Fibroblast of gingiva (primary cell): ENCODE measurements around the gene CNIH2.
"Not testable (repeated sequence)": the region's sequence is repeated elsewhere in the genome, so short reads cannot be mapped to it uniquely, and the experiment has no call there.

Experiments
- DNase-seq: peaks from one replicate; pipeline ENCODE4 v3.0.0-alpha.2; 2011; ENCODE audit warnings: low read depth

Gene CNIH2

DNA sequence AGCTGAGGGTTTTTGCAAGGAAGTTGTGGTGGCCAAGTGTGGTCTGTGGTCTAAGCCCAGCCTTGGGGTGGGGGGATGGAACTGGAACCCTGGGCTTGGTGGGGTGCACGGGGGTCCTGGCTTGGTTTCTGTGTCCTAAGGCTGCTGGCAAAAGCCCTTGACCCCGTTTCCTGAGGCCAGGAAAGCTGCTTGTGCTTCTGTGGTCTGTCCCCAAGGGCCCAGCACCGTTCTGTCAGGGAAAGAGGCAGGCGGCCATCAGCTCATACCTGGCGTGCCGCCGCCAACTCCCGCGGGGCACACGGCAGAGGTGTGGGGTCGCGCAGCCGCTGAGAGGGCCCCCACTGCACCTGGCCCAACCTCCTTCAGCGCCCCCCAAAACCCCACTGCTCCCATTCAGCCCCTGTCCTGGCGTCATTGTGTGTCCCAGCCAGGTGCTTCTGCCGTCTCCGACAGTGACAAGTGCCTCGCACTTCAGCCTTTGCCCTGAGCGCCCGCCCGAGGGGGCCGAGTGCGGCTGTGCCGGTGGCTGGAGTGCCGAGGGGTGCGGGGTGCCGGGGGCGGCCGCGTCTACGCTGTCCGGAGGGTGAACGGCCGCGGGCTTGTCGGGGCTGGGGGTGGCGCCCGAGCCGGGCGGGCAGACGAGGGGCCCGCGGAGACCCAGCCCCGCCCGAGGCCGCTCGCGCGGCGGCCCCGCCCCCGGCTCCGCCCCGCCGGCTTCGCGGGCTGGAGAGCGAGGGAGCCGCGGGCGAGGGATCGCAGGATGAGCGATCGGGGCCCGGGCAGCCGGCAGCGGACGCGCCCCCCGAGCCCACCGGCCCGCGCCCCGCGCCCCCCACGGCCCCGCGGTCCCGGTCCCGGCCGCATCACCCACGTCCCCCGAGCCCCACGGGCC is at the start of gene CNIH2:
Gene CNIH2, plus strand, starts transcription at position 705 of the 892 bp plus-strand sequence. CDS start 282 bp downstream, outside the sequence.
- no peak for DNase-seq

- DNase-seq = no peak
Observed at GRCh38 chr11:66228521-66228920, 49.5 kb upstream of the CNIH2 start.

- no peak for DNase-seq
Observed at GRCh38 chr11:66230156-66230555, 47.8 kb upstream of the CNIH2 start.

DNA sequence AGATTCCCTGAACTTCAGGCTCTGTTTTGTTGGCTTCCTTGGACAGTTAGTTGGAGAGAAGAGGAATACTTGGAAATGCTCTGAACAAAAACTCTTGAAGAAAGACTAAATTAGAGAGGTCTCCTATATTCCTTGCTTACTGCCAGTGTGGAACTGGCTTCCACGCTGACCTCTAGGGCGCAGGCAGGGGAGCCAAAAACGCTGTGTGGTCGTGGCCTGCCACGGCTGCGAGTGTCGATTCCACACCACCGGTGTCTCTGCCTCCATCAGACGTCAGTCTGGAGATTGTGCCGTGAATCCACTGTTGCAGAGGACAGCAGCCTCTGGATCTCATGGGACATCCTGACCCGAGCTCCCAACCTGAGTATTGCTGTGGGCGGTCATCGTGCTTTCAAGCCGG is 47.0 kb upstream of the CNIH2 start:
- no peak for DNase-seq

- no peak for DNase-seq
Observed at GRCh38 chr11:66231561-66231960, 46.4 kb upstream of the CNIH2 start.

- no peak for DNase-seq
Observed at GRCh38 chr11:66232769-66233168, 45.2 kb upstream of the CNIH2 start.

- DNase-seq = no peak
Observed at GRCh38 chr11:66233301-66233700, 44.7 kb upstream of the CNIH2 start.

DNA sequence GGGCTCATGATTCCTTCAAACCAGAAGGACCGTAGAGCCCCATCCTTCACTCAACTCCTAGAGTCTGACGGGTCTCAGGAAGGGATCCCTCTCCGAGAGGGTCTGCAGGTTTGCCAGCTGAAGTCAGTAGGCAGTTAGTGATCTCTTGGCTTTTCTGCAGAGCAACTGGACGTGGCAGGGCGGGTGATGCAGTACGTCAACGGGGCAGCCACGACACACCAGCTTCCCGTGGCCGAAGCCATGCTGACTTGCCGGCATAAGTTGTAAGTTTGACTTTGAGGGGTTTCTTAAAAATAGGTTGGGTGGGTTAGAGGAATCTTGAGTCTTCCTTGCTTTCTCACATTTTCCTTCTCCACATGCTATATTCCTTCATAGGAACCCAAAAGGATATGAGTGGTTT is 42.8 kb upstream of the CNIH2 start:
- no peak for DNase-seq

GRCh38 chr11:66237867-66238266 is 40.1 kb upstream of the CNIH2 start:
- DNase-seq = no peak

DNA sequence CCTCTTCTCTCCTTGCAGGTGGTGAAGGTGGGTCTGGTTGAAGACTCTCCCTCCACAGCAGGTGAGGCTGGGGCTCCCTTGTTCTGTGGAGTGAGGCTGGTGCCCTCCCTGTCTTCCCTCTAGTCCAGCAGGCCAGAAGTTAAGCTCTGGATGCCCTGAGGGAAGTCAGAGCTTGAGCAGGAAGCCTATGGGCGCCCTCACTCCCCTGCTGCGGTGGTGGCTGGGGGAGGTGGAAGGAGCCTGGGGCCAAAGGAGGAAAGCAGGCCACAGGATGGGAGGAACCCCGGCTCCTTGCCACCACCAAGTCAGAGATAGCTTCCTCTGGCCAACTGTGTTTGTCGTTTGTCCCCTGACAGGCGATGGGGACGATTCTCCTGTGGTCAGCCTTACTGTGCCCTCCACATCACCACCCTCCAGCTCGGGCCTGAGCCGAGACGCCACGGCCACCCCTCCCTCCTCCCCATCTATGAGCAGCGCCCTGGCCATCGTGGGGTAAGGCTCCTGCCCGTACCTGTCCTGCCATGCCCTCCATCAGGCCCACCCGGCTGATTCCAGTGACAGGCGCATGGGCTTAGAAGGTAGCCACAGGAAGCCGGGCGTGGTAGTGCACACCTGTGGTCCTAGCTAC is 39.1 kb upstream of the CNIH2 start:
- DNase-seq = no peak

DNA sequence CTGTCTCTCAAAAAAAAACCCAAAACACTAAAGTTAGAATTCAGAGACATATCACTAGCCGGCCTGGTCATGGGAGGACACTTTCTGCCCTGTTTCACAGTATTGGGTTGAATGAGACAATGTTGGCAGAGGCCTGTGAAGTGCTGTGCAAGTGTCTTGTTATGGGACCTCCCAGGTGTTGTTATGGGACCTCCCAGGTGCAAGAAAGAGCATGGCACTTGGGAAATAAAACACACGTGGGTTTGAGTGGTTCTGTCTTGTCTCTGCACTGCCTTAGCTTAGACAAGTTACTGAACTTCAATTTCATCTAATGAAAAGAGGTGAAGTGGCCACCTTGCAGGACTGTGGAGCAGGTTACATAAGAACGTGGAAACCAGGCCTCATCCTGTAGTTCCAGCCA is 38.5 kb upstream of the CNIH2 start:
- no peak for DNase-seq

DNA sequence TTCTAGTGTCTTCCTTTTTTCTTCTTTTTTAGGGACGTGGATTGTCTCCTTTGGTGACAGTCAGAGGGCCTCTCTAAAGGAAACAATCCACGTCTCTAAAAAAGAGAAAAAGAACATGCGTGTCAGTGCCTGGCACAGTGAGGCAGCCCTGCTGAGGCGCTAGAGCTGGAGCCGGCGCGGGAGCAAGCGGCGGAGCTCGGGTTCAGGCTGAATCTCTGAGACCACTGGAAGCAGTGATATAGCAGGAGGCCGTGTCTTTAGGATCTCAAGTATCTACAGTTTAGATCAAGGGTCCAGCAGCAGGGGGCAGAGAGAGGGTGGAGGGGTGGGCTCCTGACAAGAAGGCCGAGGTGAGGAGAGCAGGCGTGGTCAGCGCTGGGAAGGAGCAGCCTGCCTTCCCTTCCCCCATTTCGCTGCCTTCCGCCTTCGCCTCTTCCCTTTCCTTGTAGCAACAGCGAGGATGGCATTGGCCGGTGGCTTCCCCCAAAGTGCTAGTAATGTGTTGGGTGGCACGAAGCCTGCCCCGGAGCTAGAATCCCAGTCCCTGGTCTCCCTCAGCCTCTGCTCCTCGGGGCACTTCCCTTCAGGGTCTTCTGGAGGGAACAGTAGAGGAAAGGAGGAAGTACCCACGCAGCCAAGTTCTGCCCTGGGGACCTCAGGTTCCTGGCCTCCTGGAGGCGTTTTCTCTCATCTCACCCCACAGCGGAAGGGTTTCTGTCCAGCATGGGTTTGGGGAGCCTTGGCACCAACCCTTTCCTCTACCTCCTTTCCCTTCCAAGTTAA is 37.8 kb upstream of the CNIH2 start:
- DNase-seq = no peak

DNA sequence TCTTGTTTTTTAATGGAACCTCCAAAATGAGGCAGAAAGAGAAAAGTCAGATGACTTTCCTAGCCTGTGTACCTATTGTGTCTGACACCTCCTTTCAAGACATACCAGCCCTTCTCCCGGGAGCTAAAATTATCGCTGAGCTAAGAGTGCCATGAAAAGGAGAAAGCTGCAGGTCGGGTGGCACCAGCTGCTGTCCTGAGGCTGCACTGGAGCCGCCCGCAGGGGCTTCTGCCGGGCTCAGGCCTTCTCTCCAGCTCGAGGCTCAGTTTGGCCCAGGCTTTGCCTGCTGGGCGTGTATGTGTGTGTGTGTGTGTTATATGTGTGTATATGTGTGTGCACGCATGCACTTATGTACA is 37.2 kb upstream of the CNIH2 start:
- no peak for DNase-seq

DNA sequence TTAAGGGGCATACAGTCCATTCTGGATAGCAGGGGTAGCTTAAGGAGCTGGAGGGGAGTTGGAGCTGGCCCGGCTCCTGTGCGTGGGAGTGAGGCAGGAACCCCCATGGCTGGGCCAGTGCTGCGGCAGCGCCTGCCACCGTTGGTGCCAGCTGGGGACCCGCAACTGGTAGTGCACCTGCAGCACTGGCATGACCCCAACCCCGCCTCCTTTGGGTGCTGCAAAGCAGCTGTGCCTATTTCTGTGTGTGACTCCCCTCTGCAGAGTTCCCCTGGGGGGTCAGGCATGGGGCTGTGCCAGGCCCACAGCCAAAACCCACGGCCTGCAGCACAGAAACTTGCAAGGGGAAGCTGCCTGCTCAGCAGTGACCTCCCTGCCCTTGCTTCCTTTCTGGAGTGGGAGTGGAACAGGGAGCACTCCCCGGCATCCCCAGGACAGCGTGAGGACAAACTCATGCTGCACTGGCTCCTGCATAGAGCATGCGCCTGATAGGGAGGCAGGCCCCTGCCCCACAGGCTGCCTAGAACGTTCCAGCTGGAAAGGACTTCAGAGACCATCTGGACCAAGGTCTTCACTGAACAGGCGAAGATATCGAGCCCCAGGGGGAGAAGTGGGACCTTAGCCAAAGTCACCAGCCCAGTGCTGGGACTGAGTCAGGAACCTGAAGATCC is 35.7 kb upstream of the CNIH2 start:
- DNase-seq = no peak

DNA sequence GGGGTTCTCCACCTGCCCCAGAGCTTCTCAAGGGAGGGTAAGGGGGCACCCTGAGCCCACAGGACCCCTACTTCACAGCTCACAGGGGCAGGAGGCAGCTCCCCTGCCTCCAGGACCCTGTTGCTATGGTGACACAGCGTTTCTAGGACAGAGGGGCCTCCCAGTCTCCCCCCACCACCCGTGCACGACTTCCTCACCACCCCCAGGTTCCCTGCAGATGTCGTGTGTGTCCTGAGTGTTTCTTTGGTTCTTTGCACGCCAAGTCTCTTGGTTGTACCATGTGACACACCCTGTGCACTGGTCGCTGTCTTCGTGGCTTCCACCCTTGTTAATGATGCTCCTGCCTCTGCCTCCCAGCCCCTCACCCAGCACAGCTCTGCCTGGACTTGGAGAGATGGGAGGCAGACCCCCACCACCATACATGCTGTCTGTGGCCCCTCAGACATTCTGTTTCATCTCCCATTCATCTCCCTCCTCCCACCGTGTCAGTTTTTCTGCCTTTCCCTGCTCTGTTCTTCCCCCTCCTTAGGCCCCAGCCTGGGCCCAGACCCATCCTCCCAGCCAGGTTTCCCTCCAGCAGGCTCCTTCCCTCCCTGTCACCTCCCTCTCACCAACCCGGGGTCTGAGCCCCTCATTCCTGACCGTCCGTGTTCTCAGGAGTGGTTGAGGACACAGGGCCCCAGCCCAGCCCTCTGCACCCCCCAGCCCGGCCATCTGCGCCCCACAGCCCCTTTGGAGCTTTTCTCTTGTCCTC is 34.0 kb upstream of the CNIH2 start:
- DNase-seq = no peak

- DNase-seq = no peak
Observed at GRCh38 chr11:66247295-66247694, 30.7 kb upstream of the CNIH2 start.

GRCh38 chr11:66247801-66248200 is 30.2 kb upstream of the CNIH2 start:
- no peak for DNase-seq

GRCh38 chr11:66248903-66249302 is 29.1 kb upstream of the CNIH2 start:
- DNase-seq = no peak

DNA sequence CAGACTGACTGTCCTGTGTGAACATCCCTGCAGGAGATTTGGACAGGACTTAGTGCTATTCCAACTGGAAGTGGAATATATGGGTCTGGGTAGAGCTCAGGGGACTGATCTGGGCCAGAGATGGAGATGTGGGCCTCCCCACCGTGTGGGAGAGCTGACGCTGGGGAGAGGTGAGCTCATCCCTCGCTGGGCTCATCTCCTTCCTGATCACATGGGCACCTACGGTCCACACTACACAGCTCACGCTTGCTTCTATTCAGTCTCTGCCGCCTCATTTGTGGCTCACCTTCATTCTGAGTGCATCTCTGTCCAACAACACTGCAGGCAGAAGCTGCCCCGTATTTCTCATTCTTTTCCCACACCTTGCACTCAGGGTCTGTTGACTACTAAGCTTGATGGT is 26.2 kb upstream of the CNIH2 start:
- DNase-seq = no peak

GRCh38 chr11:66253081-66253480 is 24.9 kb upstream of the CNIH2 start:
- DNase-seq = not testable (repeated sequence)

DNA sequence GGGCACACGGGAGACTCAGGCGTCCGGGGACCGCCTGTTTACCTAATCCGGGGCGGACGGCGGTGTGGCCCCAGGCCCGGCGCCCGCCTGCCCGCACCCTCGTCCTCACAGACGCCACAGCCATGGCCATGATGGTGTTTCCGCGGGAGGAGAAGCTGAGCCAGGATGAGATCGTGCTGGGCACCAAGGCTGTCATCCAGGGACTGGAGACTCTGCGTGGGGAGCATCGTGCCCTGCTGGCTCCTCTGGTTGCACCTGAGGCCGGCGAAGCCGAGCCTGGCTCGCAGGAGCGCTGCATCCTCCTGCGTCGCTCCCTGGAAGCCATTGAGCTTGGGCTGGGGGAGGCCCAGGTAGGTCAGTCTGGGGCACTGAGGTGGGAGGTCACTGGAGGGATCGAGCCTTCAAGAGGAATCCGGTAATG is 19.5 kb upstream of the CNIH2 start:
- DNase-seq = no peak

- DNase-seq = no peak
Observed at GRCh38 chr11:66259225-66259624, 18.8 kb upstream of the CNIH2 start.
